NCI-H187 treated with DMSO at 0.1 percent for 48 hours (cell line): ENCODE data around the gene DAPL1.

Source experiments
- DNase-seq: peaks from one replicate; lab custom pipeline; 2025; lab: John Stamatoyannopoulos, UW

The DAPL1 gene

GRCh38 chr2:158795195-158795924 lies at the start of gene DAPL1:
DAPL1 (plus strand) TSS chr2:158795317; CDS start chr2:158795373, 56 bp downstream.
- no peak for DNase-seq

GRCh38 chr2:158745866-158746382 lies 49.2 kb upstream of the DAPL1 start:
- no peak for DNase-seq

- DNase-seq, result no peak
Measured at GRCh38 chr2:158746488-158746887, 48.6 kb upstream of the DAPL1 start.

- DNase-seq, result no peak
Measured at GRCh38 chr2:158747281-158747680, 47.8 kb upstream of the DAPL1 start.

- no peak for DNase-seq
Measured at GRCh38 chr2:158748926-158749590, 46.1 kb upstream of the DAPL1 start.

GRCh38 chr2:158750458-158751125 lies 44.5 kb upstream of the DAPL1 start:
- DNase-seq, result no peak

- no peak for DNase-seq
Measured at GRCh38 chr2:158753641-158754611, 41.2 kb upstream of the DAPL1 start.

- no peak for DNase-seq
Measured at GRCh38 chr2:158755310-158756087, 39.6 kb upstream of the DAPL1 start.

- no peak for DNase-seq
Measured at GRCh38 chr2:158756331-158756730, 38.8 kb upstream of the DAPL1 start.

GRCh38 chr2:158756976-158757375 lies 38.1 kb upstream of the DAPL1 start:
- no peak for DNase-seq

GRCh38 chr2:158760887-158761286 lies 34.2 kb upstream of the DAPL1 start:
- no peak for DNase-seq

- DNase-seq, result no peak
Measured at GRCh38 chr2:158761621-158762020, 33.5 kb upstream of the DAPL1 start.

- DNase-seq, result no peak
Measured at GRCh38 chr2:158762336-158762735, 32.8 kb upstream of the DAPL1 start.

GRCh38 chr2:158766524-158766923 lies 28.6 kb upstream of the DAPL1 start:
- DNase-seq, result no peak

- DNase-seq, result no peak
Measured at GRCh38 chr2:158772306-158773078, 22.6 kb upstream of the DAPL1 start.

GRCh38 chr2:158773121-158773520 lies 22.0 kb upstream of the DAPL1 start:
- no peak for DNase-seq

- DNase-seq, result no peak
Measured at GRCh38 chr2:158774681-158775080, 20.4 kb upstream of the DAPL1 start.

- no peak for DNase-seq
Measured at GRCh38 chr2:158775273-158776027, 19.7 kb upstream of the DAPL1 start.

GRCh38 chr2:158776231-158776630 lies 18.9 kb upstream of the DAPL1 start:
- DNase-seq, result no peak
